Panc1 (cell line): ENCODE results near the gene MIPOL1. TPM values are rescaled to one million over a fixed set of nuclear protein-coding genes. Genes with fewer than 3 reads are reported as not detected.
A peak's percentile ranks its signal among the peaks of the same experiment; 100 is the strongest.

Experiments
- ATAC-seq: fragments of 200-7000 bp; cut with Tn5 transposase; 2 replicates; pipeline ENCODE4 v1.9.1; 2020; ENCODE audit warnings: mild to moderate bottlenecking, moderate library complexity
- BruUV-seq: library from RNA; stranded (reverse); fragments of 400-500 nt; replicated peaks from 2 replicates; lab custom pipeline; 2021; lab: Mats Ljungman, UMichigan
- CTCF ChIA-PET: fragments of 300-600 bp; sonication (Branson Sonifier 250); formaldehyde crosslinking; loops from one replicate; lab custom pipeline; 2022; ENCODE audit warnings: antibody characterized with exemption; lab: Charles Lee
- POLR2A ChIA-PET: fragments of 300-600 bp; sonication (Branson Sonifier 250); formaldehyde crosslinking; loops from one replicate; lab custom pipeline; 2022; ENCODE audit warnings: antibody characterized with exemption; lab: Charles Lee
- DNase-seq: peaks from one replicate; pipeline ENCODE4 v3.0.0-alpha.2; 2010; ENCODE audit warnings: low read depth, low spot score
- H3K27ac ChIP-seq: 2 replicates; pipeline ENCODE4 v1.5.1; 2011; ENCODE audit warnings: mild to moderate bottlenecking, low read length, inconsistent platforms
- H3K27me3 ChIP-seq: fragments of 200-500 bp; sonication (Bioruptor generic); 2 replicates; pipeline ENCODE4 v1.6.0; 2014; ENCODE audit warnings: low read length, inconsistent platforms; ENCODE audit not compliant: control insufficient read depth, insufficient read depth
- H3K36me3 ChIP-seq: fragments of 200-500 bp; sonication (Bioruptor generic); 2 replicates; pipeline ENCODE4 v1.5.1; 2014; ENCODE audit warnings: inconsistent platforms, mild to moderate bottlenecking, low read length, moderate library complexity; ENCODE audit not compliant: control insufficient read depth, insufficient read depth
- H3K4me1 ChIP-seq: 2 replicates; pipeline ENCODE4 v1.5.1; 2011; ENCODE audit warnings: inconsistent platforms, mild to moderate bottlenecking, low read length, moderate library complexity; ENCODE audit not compliant: control insufficient read depth, insufficient read depth
- H3K4me3 ChIP-seq, 2 experiments: 2 replicates each; pipeline ENCODE4 v1.5.1; 2011 to 2012; ENCODE audit warnings: low read depth in 2 of 2, low read length in 2 of 2, mild to moderate bottlenecking in 2 of 2, inconsistent platforms in 1 of 2, moderate library complexity in 1 of 2
- H3K9me3 ChIP-seq: fragments of 200-500 bp; sonication (Bioruptor generic); 2 replicates; pipeline ENCODE4 v1.5.1; 2014; ENCODE audit warnings: low read depth, mild to moderate bottlenecking, inconsistent platforms, low read length, moderate library complexity; ENCODE audit not compliant: control insufficient read depth, insufficient read depth
- CTCF ChIP-seq: fragments of 450-650 bp; IDR thresholded peaks from 2 replicates; pipeline ENCODE4 v1.5.1; 2017; ENCODE audit warnings: mild to moderate bottlenecking
- POLR2AphosphoS5 ChIP-seq: IDR thresholded peaks from 2 replicates; pipeline ENCODE4 v1.6.1; 2012; ENCODE audit warnings: mild to moderate bottlenecking, low read depth, low read length, moderate library complexity
- SIN3A ChIP-seq: IDR thresholded peaks from 2 replicates; pipeline ENCODE4 v1.6.1; 2012; ENCODE audit warnings: low read depth, mild to moderate bottlenecking, low read length, moderate library complexity, borderline replicate concordance; ENCODE audit not compliant: insufficient read depth
- TCF7L2 ChIP-seq: IDR thresholded peaks from 2 replicates; pipeline ENCODE4 v1.6.1; 2011; ENCODE audit warnings: mild to moderate bottlenecking, low read depth, low read length, inconsistent platforms
- in situ Hi-C: cut with HindIII; loops from 2 replicates; pipeline ENCODE4 v1.10.0; 2016; ENCODE audit warnings: low sequenced_read_pairs, low pct_unique_long_range_greater_than_20kb
- intact Hi-C: fragments of 100-400 bp; cut with micrococcal nuclease; formaldehyde crosslinking; loops from one replicate; pipeline ENCODE4 v1.10.0; 2022; ENCODE audit not compliant: unreplicated experiment
- total RNA-seq: library from RNA; stranded (reverse); gene quantifications from one replicate; pipeline ENCODE4 v1.2.1, GENCODE V29; 2021; ENCODE audit not compliant: unreplicated experiment
- TF ChIP-seq, protein P1 (sequence below), 2 experiments: IDR thresholded peaks; 2 replicates each; pipeline ENCODE4 v1.6.1; 2011 to 2012; ENCODE audit warnings: low read depth in 2 of 2, control low read depth in 1 of 2, low read length in 1 of 2, mild to moderate bottlenecking in 1 of 2, moderate library complexity in 1 of 2; ENCODE audit not compliant: insufficient read depth in 1 of 2

Gene MIPOL1
- total RNA-seq, 1 experiment from 2014 or later: 12.8 TPM

GRCh38 chr14:37369425-37369824, 171.7 kb downstream of the MIPOL1 start:
- TF ChIP-seq SIN3A (no peak), CTCF (no peak)
- Histone ChIP-seq H3K4me3 (no peak overlapping the region), H3K27ac (no peak overlapping the region), H3K27me3 (no peaks in the 10 kb centered on the region), H3K4me1 (no peaks in the 10 kb centered on the region), H3K36me3 (no peaks in the 10 kb centered on the region; the same call in 1 of the 2 replicates), H3K9me3 (no peaks in the 10 kb centered on the region)
- ATAC-seq (no peak), DNase-seq (no peak)
- ChIA-PET CTCF (interaction anchor here (0.7 kb wide), 1 partner anchor 224 kb away, joined by 3 read pairs; no protein-coding TSS in a partner anchor), POLR2A (no interaction called here)
- in situ Hi-C loops: no loop called here
- intact Hi-C loops: no loop called here
- TSS peak; percentile 23 for BruUV-seq

- Histone ChIP-seq H3K27ac (no peak overlapping the region), H3K36me3 (no peaks in the 10 kb centered on the region; the same call in 1 of the 2 replicates), H3K9me3 (no peaks in the 10 kb centered on the region), H3K4me1 (no peaks in the 10 kb centered on the region), H3K27me3 (no peaks in the 10 kb centered on the region), H3K4me3 (no peak overlapping the region)
- no TSS peak for BruUV-seq
- ChIA-PET CTCF (no interaction called here), POLR2A (no interaction called here)
- in situ Hi-C loops: no loop called here
- TF ChIP-seq CTCF: no peak
- no peak for TF ChIP-seq POLR2AphosphoS5
- TF ChIP-seq TCF7L2: no peak
- TF ChIP-seq, protein P1, sequence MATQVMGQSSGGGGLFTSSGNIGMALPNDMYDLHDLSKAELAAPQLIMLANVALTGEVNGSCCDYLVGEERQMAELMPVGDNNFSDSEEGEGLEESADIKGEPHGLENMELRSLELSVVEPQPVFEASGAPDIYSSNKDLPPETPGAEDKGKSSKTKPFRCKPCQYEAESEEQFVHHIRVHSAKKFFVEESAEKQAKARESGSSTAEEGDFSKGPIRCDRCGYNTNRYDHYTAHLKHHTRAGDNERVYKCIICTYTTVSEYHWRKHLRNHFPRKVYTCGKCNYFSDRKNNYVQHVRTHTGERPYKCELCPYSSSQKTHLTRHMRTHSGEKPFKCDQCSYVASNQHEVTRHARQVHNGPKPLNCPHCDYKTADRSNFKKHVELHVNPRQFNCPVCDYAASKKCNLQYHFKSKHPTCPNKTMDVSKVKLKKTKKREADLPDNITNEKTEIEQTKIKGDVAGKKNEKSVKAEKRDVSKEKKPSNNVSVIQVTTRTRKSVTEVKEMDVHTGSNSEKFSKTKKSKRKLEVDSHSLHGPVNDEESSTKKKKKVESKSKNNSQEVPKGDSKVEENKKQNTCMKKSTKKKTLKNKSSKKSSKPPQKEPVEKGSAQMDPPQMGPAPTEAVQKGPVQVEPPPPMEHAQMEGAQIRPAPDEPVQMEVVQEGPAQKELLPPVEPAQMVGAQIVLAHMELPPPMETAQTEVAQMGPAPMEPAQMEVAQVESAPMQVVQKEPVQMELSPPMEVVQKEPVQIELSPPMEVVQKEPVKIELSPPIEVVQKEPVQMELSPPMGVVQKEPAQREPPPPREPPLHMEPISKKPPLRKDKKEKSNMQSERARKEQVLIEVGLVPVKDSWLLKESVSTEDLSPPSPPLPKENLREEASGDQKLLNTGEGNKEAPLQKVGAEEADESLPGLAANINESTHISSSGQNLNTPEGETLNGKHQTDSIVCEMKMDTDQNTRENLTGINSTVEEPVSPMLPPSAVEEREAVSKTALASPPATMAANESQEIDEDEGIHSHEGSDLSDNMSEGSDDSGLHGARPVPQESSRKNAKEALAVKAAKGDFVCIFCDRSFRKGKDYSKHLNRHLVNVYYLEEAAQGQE (IDR thresholded peaks at IDR 0.05; ENCODE audit: insufficient read depth in 1 of 2, low read depth in 2 of 2, low read length in 1 of 2): no peak
- no peak for TF ChIP-seq SIN3A
- intact Hi-C loops: no loop called here
- DNase-seq: no peak
- no peak for ATAC-seq
These were observed 177.8 kb downstream of the MIPOL1 start for GRCh38 chr14:37375566-37375965.
